Neural progenitor cell (in vitro differentiated cells): ENCODE data around the gene NPR3.

Source experiments
- EZH2 ChIP-seq: fragments of 200-600 bp; sonication (generic); IDR thresholded peaks from 2 replicates; pipeline ENCODE4 v1.6.1; 2017; ENCODE audit warnings: antibody characterized with exemption, mild to moderate bottlenecking, moderate library complexity
- EZH2phosphoT487 ChIP-seq: fragments of 200-600 bp; sonication (generic); IDR thresholded peaks from 2 replicates; pipeline ENCODE4 v1.6.1; 2017; ENCODE audit warnings: antibody characterized with exemption
- TF ChIP-seq, protein P1 (sequence below): fragments of 200-600 bp; sonication (generic); IDR thresholded peaks from 2 replicates; pipeline ENCODE4 v1.5.1; 2017; ENCODE audit warnings: antibody characterized with exemption, mild to moderate bottlenecking

- TF ChIP-seq, protein P1, sequence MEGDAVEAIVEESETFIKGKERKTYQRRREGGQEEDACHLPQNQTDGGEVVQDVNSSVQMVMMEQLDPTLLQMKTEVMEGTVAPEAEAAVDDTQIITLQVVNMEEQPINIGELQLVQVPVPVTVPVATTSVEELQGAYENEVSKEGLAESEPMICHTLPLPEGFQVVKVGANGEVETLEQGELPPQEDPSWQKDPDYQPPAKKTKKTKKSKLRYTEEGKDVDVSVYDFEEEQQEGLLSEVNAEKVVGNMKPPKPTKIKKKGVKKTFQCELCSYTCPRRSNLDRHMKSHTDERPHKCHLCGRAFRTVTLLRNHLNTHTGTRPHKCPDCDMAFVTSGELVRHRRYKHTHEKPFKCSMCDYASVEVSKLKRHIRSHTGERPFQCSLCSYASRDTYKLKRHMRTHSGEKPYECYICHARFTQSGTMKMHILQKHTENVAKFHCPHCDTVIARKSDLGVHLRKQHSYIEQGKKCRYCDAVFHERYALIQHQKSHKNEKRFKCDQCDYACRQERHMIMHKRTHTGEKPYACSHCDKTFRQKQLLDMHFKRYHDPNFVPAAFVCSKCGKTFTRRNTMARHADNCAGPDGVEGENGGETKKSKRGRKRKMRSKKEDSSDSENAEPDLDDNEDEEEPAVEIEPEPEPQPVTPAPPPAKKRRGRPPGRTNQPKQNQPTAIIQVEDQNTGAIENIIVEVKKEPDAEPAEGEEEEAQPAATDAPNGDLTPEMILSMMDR: no peak
- no peak for TF ChIP-seq EZH2
- TF ChIP-seq EZH2phosphoT487: no peak
Observed at GRCh38 chr5:32745317-32745716, 34.2 kb downstream of the NPR3 start.
